ENCODE results near the gene ISY1.
"Not testable (repeated sequence)": the region's sequence is repeated elsewhere in the genome, so short reads cannot be mapped to it uniquely, and the experiment has no call there.

The ISY1 gene

DNA sequence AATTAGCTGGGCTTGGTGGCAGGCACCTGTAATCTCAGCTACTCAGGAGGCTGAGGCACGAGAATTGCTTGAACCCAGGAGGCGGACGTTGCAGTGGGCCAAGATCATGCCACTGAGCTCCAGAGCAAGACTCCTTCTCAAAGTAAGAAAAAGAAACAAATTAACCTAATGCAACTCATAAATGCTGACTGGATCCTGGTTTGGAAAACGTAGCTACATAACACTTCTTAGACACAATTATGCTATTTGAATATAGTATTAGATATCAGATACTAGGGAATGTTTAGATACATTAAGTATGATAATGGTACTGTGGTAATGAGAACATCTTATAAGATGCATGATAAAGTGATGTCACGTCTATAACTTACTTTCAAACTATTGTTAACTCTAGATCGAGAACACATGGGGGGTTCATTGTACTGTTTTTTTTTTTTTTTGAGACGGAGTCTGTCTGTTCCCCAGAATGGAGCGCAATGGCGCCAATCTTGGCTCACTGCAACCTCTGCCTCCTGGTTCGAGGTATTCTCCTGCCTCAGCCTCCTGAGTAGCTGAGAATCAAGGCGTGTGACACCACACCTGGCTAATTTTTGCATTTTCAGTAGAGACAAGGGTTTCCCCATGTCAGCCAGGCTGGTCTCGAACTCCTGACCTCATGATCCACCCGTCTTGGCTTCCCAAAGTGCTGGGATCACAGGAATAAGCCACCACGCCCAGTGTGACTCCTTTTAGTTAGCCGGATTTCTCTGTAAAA lies 5.9 kb upstream of the ISY1 start:
- DNase-seq = no peak

DNA sequence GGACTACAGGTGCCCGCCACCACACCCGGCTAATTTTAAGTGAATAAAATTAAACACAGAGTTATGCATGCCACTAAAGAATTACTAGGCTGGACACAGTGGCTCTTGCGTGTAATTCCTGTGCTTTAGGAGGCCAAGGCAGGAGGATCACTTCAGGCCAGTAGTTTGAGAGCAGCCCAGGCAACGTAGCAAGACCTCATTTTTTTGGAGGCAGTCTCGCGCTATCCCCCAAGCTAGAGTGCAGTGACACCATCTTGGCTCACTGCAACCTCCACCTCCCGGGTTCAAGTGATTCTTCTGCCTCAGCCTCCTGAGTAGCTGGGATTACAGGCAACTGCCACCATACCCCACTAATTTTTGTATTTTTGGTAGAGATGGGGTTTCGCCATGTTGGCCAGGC lies 4.7 kb upstream of the ISY1 start:
- not testable (repeated sequence) for DNase-seq

DNA sequence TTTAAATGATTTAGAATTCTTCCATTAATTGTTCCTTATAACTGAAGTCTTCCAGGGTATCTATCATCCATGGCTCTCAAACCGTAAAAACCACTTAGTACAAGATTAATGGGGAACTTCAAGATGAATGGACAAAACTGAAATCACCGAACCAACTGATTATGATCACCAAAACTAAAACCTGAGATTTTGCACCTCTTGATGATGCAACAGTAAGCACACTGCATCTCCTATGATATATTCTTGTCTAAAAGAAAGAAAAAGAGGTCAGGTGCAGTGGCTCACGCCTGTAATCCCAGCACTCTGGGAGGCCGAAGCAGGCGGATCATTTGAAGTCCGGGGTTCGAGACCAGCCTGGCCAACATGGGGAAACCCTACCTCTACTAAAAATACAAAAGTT lies 3.6 kb upstream of the ISY1 start:
- no peak for DNase-seq

DNA sequence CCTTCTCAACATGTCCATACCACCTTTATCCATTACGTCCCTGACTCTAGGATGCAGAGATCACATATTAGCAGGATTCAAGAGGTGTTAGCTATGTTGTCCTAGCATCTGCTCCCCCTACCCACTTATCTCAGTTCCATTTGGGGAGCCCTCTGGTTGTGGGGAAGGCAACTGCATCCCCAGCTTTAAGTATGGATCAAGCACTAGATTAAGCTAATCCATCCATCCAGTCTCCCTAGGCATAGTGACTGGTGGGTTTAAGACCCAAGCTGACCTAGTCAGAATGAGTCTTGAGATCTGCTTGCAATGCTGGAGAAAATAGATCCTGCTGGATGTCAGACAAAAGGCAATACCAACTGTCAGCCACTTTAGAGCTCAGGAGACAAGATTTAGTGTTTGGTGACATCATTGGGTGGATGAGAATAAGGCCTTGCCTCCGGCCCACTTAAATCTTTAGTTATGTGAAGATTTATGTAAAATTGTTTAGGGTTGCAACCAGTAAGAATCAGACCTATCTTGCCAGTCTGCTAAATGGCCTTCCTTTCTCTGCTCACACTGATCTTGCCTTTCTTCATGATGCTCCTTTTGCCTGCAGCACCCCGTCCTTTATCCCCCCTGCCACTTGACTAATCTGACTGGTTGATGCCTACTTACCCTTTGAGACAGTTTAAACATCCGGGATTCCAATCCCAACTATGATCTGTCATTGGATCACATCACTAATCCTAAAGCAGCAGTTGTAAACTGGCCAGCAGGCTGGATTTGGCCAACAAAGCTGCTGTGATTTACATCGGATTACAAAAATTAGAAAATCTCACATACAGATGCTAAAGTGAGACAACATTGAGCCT lies 2.1 kb upstream of the ISY1 start:
- peak; percentile 36 to 52 for DNase-seq

DNA sequence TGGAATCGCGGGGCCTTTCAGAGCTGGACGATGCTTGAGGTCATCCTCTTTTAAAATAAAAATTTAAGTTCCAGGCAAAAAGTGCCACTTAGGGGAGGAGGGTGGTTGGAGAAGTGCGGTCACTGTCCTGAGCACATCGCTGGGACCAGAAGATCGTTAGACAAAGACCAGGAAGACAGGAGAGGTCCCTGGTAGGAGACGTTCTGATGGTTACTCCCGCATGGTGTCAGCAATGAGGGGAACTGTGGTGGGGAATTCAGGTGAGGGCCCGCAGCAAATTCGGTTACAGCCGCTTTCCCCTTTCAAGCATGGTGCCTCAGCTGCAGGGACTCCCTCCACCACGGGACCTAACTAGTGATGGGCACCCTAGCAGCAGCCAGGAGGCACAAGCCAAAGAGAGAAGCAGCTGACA lies 1.0 kb upstream of the ISY1 start:
- DNase-seq = peak; percentile 33 to 57

DNA sequence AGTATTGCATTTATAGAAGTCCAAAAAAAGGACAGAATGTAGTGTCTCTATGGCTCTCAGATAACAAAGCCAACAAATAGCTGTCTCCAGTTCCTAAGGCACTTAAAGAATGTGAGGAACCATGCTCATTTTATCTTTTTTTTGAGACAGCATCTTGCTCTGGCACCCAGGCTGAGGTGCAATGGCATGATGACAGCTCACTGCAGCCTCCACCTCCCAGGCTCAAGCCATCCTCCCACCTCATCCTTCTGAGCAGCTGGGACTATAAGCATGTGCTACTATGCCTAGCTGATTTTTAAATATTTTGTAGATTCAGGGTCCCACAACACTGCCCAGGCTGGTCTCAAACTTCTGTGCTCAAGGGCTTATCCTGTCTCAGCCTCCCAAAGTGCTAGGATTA lies 16.1 kb downstream of the ISY1 start:
- no peak for DNase-seq

DNA sequence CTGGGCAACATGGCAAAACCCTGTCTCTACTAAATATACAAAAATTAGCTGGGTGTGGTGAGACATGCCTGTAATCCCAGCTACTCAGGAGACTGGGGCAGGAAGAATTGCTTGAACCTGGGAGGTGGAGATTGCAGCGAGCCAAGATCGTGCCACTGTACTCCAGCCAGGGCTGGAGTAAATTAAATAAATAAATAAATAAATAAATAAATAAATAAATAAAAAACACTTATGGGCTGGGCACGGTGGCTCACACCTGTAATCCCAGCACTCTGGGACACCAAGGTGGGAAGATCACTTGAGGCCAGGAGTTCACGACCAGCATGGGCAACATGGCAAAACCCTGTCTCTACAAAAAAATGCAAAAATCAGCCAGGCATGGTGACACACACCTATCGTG lies 19.9 kb downstream of the ISY1 start:
- DNase-seq = not testable (repeated sequence)

DNA sequence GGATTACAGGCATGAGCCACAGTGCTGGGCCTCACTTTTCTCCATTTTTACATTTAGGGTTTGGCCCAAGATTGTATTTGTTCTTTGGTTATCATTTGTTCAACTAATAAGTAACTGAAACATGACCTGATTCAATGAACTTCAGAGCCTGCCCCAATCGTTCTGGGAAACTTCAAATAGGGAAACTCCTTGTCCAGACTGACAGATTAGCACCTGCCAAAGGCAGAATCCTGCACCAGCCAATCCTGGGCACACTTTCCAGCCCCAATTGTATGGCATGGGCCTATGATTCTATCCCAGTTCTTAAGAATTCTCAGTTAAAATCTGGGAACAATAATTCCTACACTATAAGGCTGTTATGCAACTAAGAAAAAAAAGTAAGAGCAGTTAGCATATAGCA lies 21.0 kb downstream of the ISY1 start:
- DNase-seq = no peak

DNA sequence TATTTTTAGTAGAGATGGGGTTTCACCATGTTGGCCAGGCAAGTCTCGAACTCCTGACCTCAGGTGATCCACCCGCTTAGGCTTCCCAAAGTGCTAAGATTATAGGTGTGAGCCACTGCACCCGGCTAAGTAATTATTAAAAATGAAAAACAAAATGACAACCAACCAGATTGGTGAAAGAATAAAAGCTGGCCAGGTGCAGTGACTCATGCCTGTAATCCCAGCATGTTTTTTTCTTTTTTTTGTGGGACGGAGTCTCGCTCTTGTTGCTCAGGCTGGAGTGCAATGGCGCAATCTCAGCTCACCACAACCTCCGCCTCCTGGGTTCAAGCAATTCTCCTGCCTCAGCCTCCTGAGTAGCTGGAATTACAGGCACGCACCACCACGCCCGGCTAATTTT lies 24.6 kb downstream of the ISY1 start:
- not testable (repeated sequence) for DNase-seq

DNA sequence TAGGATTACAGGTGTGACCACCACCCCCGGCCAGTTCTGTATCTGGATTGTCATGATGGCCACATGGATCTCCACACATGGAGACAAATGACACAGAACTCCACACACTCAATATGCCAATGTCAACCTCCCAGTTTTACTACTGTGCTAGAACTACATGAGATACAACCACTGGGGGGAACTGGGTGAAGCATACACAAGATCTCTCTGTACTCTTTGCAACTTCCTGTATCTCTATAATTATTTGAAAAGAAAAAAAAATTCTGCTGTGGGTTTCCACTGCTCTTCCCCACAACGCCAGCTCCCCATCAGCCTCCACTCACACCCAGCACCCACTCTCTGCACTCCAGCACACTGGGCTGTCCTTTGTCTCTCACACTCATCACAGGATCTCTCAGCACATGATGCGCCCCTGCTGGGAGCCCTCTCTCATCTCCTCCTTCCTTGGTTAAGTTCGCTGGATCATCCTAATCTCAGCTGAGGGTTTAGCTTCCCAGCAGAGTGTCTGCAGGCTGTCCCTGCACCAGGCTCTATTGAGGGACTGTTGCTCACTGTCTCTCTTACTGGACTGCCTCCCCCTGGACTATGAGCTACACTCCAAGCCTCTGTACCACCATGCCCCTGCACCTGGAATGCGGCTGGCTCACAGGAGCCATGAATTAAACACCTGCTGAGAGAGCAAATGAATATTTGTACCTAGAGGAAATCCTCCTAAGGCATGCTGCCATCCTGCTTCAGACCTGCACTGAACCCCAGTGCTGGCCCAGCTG lies 28.6 kb downstream of the ISY1 start:
- DNase-seq = peak in 1 of 2 experiments; percentile 7

DNA sequence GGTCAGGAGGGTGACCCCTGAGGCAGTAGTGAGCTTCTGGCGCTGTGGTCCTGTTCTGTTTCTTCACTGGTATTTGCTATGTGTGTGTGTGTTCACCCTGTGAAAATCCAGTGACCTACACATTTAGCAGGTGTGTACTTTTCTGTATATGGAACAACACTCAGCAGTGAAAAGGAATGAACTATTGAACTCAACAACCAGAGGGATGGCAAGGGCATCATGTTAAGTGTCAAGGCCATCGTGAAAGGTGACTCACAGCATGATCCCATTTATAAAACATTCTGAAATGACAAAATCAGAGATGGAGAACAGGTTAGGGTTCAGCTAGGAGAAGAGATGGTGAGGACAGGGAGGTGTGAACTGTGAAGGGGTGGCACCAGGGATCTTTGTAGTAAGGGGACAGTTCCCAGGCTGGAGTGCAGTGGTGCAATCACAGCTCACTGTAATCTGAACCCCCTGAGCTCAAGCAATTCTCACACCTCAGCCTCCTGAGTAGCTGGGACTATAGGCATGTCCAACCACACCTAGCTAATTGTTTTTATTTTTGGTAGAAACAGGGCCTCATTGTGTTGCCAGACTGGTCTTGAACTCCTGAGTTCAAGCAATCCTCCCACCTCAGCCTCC lies 29.3 kb downstream of the ISY1 start:
- peak in 1 of 2 experiments; percentile 22 for DNase-seq

DNA sequence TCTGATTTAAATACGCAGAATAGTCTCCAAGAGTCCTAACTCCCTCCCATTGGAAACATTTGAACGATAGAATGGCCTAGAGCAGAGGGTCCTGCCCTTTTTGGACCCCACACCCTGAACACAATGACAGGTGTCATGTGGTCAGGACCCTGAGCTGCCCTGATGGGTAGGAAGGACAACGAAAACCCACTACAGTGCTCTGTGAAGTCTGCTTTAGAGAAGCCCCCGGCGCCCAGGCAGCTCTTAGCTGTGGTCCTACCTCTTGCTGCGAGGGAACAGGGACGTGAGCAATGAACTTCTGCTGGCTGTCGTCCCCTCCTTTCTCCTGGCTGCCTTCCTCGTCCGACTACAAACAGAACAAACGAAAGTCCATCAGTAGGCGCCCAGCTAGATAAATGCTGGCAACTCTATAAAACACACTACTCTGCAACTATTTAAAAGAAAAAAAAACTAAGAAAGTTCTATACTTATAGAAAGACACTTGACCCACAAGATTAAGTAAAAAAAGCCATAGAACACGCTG lies 30.5 kb downstream of the ISY1 start:
- DNase-seq = no peak

DNA sequence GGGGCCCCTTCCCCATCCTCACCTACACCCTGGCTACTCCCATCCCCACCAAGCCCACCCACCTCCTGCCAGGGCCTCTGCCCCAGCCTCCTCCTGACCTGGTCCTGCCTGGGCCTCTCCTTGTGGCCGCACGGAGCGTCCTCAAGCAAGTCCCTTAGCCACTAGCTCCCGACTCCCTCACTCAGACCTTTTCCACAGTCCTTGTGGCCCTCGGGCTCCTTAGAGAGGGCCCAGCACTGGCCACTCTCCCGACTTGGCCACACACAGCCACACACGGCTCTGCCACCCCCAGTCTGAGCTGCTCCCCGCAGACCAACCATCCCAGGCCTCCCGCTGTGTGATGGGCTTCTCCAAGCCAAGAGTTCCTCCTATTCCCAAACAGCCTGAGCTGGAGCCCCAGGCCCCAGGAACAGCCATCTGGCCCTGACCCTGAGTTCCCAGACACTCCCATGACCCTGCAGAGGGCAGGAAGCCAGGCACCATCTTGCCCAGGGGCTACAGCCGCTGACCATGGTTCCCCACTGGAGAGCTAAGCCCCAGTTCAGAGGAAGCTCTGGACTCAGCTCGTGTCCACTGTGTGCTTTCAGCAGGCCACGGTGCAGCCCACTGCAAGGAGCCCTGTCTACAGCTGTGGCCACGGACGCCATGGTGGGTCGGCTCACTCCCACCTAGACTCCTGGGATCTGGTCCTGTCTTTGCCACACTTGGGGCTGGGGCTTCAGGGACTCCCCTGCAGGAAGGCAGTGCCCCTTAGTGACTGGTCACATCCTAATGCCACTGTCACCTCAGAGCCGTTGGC lies 32.3 kb downstream of the ISY1 start:
- no peak for DNase-seq

DNA sequence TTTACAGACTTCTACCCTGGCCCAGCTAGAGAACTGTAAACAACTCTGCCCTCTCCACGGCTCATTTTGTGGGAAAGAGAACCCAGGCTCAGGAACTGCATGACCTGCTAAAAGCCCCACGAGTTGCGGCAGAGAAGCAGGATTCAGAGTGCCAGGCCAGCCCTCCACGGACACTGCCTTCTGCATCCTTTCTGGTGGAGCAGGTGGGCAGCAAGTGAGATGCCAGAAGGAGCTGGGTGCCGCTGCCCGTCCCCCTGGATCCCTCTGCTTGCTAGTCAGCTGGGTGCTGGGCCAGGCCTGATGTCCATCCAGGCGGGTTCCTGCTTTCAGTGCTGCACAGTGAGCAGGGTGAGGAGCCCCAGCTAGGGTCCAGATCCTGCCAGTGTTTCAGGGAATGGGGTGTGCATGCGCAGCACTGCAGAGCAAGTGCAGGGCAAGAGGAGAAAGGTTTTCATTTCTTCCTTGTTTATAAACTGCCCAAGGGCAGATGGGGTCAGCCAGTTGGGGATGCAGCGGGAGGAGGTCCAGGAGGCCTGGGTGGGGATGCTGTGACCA lies 34.1 kb downstream of the ISY1 start:
- no peak for DNase-seq

DNA sequence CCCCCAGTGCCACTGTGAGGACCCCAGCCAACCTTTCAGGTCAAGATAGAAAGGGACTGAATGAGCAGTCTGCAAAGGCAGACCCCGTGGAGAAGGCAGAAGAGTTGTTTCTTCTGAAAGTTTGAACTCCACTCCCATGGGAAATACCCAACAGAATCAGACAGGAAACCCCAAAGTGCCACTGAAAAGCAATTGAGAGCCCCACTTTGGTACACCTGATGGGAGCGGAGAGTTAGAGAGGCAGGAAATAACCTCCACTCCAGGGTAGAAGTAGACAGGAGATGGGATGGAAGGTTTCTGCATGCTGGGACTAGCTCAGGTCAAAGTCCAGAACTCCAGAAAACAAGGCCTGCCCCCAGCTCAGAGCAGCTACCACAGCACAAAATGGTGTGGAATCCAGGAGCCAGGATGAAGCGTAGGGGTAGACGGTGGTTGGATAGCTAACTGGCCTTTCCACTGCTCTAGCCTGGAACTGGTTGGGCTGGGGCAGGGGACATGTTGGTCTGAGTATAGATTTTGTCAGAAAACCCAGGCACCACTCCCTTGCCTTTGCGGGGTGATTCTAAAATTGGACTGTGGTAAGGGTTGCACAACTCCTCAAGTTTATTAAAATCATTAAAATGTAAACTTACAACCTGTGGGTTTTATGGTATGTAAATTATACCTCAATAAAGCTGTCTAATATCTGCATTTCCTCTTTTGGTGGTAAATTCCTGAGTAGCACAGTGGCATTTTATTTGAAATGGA lies 37.4 kb downstream of the ISY1 start:
- DNase-seq = peak in 1 of 2 experiments; percentile 36

DNA sequence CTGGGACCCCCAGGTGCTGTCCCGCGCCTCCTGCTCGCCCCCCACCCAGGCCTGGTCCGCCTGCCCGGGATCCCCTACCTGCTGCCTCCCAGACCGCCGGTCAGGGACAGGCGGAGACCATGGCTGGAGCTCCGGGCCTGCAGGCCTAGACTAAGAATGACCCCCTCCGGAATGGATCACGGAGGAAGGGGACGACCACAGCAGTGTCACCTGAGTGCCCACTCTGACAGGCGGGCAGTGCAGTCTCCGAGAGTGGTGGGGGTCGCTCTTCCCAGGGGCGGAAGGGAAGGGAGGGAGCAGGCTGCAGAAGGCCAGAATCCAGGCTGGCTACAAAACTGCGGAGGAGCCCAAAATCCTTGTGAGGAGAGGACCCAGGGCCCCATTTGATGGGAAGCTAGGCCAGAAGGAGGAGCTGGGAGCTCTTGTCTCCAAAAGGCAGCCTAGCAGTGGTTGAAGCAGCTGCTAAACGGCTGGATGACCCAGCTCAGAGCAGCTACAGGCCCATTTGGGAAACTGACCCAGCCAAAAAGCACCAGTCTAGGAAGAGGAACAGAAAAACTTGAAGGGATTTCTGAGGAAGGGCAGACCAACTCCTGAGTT lies 38.4 kb downstream of the ISY1 start:
- no peak for DNase-seq

DNA sequence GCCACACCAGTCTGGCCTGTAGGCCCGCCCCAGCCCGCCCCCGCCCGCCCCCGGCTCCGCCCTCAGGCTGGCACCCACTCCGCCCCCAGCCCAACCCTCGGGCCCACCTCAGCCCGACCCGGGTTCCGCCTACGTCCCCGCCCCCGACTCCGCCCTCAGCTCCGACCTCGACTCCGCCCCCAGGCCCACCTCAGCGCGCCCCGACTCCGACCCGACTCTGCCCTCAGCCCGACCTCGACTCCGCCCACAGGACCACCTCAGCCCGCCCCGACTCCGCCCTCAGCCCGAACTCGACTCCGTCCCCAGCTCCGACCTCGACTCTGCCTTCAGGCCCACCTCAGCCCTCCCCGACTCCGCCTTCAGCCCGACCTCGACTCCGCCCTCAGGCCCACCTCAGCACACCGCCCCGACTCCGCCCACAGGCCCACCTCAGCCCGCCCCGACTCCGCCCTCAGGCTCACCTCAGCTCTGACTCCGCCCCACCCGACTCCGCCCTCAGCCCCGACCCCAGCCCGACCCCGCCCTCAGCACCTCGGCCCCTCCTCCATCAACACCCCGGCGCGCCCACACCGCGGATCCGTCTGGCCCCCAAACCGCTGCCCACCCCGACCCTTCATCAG lies 39.0 kb downstream of the ISY1 start, which contains the start of gene RAB43:
RAB43 (minus strand) TSS at position 13 of the 620 bp plus-strand sequence. CDS start 315 bp downstream, outside the sequence.
- peak; percentile 71 to 82 for DNase-seq

DNA sequence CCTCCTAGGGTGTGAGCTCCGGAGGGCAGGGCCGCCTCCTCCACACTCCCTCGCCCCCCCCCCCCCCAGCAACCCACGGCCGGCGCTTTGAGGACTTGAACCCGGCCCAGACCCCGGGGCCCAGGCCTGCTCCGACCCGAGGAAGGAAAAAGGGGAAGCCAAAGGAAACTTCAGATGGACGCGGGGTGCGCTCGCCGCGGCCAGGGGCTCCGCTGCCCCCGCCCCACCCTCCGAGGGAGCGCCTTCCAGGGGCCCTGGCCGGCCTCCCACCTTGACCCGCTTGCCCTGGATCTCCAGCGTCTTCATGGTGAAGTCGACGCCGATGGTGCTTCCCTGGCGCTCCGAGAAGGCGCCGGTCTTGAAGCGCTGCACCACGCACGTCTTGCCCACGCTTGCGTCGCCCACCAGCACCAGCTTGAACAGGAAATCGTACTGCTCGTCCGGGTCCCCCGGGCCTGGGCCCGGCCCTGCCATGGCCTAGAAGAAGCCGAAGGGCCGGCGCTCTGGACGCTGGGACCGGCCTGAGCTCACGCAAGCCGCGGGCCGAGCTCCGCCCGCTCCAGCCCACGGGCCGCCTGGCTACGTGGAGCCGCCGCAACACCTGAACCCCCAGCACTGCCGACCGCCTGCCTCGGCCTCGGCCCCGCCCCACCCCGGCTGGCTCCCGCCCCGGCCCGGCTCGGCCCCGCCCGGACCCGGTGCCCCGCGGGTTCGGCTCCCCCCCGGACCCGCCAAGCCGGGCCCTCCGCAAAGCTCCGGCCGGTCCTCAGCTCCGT lies 39.7 kb downstream of the ISY1 start:
- peak; percentile 45 to 47 for DNase-seq
